ENCODE data around the gene PABPN1L.

PABPN1L gene

DNA sequence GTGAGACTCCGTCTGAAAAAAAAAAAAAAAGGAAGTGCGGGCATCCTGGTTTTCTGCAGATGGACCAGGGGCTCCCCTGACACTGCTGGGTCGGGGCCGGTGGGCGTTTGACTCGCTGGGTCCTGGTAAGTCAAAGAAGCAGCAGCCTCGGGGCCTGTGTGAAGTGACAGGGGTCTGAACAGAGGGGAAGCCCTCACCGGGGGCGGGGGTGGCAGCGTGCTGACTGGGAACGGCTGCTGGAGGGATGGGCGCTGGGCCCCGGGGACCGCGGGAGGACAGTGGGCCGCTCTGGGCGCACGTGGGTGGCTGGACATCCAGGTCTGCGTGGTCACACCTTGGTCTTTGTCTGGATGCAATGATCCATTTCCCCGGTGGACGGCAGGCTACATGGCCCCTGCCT is 17.9 kb downstream of the PABPN1L start:
- DNase-seq (ENCODE audit: low spot score), result no peak

DNA sequence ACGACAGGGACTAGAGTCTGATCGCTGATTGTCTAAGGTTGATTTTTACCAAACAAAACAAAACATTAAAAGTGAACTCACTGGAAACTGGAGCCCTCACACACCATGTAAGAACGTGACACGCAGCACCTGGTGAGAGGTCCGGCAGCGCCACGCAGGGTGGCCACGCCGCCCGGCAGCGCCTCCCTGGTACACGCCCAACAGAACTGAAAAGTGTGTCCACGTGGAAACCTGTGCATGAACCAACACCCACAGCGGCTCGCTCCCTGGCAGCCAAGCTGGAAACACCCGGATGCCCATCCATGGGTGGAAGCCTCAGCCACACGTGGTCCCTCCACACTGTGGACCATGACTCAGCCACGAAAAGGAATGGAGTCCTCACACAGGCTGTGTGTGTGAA is 18.8 kb downstream of the PABPN1L start:
- no peak for DNase-seq (ENCODE audit: low spot score)

DNA sequence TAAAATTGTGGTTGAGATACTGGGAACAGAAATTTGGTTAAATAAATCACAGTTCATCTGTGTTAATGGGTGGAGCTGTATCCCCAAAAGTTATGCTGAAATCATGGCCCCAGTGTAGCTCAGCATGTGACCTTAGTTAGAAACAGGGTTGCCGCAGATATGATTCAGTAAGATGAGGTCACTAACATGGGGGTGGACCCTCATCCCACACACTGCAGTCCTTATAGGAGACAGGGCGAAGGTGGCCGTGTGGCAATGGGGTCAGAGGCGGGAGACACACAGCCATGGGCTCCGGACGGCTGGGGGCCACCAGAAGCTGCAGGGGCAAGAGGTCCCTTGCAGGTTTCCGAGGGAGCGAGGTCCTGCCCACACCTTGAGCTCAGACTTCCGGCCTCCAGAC is 20.4 kb downstream of the PABPN1L start:
- no peak for DNase-seq (ENCODE audit: low spot score)

GRCh38 chr16:88844419-88845036 is 21.9 kb downstream of the PABPN1L start:
- DNase-seq (ENCODE audit: low spot score), result no peak

DNA sequence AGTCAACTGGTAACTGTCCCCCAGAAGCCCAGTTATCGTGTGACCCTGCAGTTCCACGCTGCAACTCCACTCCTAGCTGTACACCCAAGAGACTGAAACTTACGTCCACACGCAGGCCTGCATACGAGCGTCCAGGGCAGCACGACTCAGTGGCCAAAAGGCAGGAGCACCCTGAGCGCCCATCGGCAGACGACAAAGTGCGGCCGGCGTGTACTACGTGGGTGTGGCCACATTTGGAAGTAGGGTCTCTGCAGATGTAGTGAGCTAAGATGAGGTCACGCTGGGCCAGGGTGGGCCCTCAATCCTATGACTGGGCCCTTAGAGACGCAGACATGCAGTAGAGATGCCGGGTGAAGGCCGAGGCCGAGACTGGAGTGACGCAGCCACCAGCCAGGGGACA is 23.2 kb downstream of the PABPN1L start:
- DNase-seq (ENCODE audit: low spot score), result no peak

DNA sequence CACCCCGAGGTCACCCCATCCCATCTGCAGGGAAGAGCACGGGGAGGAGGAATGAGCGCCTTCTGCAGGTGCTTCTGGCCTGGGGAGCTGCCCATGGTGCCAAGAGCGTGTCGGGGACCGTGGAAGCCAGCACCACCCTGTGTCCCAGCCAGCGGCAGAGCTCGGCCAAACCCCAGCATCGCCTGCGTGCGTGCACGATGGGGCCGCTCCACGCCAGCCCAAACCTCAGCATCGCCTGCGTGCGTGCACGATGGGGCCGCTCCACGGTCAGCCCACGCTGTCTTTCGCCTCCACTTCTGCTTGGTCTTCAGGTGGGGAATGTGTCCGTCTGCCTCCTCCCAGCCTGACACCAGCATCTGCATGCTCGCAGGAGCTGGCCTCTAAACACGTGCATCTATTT is 23.7 kb downstream of the PABPN1L start:
- DNase-seq (ENCODE audit: low spot score), result no peak

GRCh38 chr16:88842308-88842756 is 24.1 kb downstream of the PABPN1L start:
- DNase-seq (ENCODE audit: low spot score), result no peak

DNA sequence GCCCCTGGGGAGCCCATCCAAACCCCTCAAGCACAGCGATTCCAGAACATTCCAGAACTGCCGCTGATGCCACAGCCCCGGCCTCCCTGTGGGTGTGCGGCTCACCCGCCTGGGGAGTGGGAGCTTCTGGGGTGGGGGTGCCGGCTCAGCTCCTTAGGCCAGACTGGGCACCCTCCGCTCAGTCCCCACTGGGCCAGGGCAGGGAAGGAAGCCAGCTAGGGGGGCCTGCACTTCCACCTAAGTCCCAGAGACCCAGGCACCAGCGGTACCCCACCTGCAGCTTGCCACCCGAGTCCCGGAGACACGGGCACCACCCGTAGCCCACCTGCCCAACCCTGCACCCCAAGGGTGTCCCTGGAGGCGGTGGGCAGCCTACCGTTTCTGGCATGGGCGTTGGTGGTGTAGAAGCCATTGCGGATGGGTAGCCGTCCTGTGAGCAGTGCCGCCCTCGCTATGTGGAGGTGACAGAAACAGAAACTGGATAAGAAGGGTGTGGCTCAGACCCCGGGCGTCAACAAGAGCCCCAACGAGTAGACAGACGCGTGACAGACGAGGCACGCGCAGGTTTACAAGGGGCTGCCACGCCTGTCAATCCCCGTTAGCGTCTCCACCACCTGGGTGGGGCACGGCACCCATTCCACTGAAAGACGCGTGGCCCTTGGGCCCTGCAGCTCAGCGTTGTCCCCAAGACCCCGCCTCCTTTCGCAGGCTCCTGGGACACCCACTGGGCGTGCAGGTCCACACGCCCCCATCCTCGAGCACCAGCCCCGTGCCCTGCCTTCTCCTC is 24.7 kb downstream of the PABPN1L start:
- DNase-seq (ENCODE audit: low spot score), result no peak

DNA sequence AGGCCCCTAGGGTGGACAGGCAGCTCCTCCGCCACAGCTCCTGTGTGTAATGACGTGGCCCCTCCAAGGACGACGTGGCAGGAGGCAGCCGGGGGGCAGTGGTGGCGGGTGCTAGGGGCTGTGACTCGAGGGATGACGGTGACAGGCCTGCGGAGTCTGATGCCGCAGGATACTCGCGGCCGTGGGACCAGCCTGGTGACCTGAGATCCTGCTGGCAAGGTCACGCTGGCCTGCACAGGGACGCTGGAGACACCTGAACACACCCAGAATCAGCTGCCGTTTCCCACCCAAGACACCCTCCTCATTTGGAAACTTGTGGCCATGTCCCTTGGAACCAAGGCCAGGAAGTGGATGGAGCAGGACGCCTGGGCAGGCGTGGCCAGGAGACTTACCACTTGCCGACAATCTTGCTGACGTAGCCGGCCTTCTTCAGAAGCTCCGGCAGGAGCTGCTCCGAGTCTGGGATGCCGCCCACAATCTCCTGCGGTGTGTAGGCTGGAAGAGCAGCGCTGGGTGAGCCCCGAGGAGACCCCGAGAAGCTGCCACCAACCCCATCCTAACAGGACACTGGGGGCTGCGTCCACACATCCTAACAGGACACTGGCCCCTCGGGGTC is 25.8 kb downstream of the PABPN1L start:
- no peak for DNase-seq (ENCODE audit: low spot score)

DNA sequence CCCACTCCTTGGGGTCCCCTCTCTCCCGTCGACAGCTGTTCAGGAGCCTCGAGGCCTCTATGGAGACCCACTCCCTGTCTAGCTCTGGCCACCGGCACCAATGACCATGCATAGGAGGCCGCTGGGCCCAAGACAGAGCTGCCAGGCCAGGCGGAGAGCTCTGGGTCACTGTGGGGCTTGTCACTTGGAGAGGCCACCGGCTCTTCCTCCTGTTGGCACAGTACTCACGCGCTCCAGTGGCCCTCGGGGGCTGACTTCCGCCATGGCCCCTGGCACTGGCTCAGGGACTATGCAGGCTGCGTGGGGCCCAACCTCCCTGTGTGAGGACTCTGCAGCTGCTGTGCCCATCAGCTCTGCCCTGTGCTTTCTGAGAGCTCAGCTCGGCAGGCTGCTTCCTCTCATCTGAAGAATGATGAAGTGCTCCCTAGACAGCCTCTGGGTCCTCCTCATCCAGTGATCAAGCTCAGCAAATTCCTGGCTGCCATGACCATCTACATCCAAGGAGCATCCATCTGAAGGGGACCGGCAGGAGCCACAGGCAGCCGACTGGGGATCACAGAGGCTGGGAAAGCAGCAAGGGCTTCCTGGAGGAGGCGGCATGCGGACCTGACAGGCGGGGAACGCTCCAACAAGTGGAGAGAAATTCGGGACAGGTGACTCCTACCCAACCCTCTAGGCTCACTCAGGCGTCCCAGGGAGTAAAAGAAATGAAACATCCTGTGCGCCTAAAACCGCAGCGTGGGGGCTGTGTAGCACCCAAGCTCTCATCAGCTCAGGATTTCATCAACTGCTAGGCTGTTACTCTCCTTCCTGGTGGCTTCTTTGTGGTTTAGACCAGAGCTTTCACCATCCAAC is 26.5 kb downstream of the PABPN1L start:
- no peak for DNase-seq (ENCODE audit: low spot score)

DNA sequence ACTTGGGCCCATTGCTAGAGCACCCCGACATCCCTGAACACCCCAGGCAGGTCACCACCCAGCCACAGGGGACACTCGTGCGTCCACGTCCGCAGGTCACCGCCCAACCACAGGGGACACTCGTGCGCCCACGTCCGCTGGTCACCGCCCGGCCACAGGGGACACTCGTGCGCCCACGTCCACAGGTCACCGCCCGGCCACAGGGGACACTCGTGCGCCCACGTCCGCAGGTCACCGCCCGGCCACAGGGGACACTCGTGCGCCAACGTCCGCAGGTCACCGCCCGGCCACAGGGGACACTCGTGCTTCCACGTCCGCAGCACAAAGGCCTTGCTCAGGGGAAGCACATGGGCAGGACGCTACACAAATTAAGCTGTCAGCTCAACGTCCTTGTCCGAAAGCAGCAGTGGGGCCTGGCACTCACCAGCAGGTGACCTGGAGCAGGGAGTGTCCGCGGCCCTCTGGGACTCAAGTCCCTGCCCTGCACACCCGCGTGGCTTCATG is 27.4 kb downstream of the PABPN1L start:
- DNase-seq (ENCODE audit: low spot score), result no peak

DNA sequence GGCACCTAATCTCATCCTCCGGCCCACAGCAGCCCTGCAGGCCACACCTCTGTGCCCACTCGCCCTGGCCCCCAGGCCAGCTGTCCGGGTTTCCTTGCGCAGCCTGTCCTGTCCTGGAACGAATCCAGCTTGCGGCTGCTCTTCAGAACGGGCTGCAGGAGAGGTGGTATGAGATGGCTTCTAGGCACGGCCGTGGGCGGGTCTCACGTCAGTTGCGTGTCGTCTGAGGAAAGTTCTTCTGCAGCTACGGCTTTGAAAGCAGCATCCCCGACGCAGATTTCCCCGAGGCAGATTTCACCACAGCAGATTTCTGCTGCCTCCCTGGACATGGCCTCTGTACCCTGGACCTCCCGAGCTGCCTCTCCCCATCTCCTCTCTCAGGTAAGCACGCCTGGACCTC is 27.9 kb downstream of the PABPN1L start:
- DNase-seq (ENCODE audit: low spot score), result no peak

GRCh38 chr16:88837806-88838205 is 28.7 kb downstream of the PABPN1L start:
- no peak for DNase-seq (ENCODE audit: low spot score)

GRCh38 chr16:88836791-88837190 is 29.7 kb downstream of the PABPN1L start:
- no peak for DNase-seq (ENCODE audit: low spot score)

- DNase-seq (ENCODE audit: low spot score), result no peak
These were observed 30.6 kb downstream of the PABPN1L start for GRCh38 chr16:88835818-88836217.

DNA sequence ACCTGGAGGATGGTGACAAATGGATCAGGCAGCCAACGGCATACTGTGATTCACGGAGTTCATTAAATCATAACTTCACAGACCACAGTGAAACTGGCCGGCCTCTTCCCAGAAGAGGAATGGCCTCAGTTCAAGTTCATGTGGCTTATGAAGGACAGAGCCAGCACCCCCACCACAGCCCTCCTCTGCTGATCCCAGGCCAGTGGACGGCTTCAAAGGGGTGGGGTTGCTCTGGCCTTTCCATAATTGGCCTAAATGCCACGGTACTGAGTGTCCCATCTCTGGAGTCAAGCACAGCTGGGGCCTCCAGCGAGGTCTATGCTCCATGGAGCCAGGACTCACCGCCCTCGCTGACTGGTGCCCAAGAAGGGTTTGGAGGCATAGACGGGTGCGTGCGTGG is 31.1 kb downstream of the PABPN1L start:
- no peak for DNase-seq (ENCODE audit: low spot score)

- DNase-seq (ENCODE audit: low spot score), result no peak
These were observed 31.8 kb downstream of the PABPN1L start for GRCh38 chr16:88834670-88835069.

DNA sequence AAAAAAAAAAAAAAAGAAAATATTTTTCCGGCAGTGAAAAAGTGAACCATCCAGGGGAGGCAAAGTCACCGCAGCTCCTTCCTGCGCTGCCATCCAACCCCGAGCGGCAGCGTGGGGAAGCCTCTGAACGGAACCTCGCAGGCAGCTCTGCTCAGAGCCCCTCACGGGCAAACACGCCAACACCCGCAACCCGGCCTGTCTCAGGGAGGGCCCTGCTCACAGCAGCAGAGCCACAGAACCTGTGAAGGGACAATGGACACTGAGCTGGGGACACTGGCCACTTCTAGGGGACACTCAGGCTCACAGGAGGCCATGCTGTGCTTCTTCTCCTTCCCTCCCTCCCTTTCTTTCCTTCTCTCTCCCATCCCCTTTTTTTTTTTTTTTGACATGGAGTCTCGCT is 33.4 kb downstream of the PABPN1L start:
- no peak for DNase-seq (ENCODE audit: low spot score)

- DNase-seq (ENCODE audit: low spot score), result no peak
These were observed 34.6 kb downstream of the PABPN1L start for GRCh38 chr16:88831838-88832237.

DNA sequence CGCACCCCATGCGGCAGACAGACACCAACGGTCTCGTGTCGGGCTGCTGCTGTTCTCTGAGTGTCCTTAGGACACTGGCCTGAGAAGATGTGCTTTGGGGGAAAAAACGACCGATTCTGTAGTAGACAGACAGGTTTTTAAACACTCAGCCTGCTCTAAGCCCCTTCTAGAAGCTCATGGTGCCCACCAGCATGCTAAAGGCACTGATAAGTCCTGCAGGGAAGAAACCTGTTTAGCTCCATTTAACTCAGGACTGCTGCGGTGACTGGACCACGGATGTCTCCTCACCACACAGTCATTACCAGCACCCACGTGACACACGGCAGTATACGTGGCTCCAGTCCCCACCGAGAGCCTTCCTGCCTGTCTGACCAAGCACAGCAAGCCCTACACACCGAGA is 35.7 kb downstream of the PABPN1L start:
- no peak for DNase-seq (ENCODE audit: low spot score)

DNA sequence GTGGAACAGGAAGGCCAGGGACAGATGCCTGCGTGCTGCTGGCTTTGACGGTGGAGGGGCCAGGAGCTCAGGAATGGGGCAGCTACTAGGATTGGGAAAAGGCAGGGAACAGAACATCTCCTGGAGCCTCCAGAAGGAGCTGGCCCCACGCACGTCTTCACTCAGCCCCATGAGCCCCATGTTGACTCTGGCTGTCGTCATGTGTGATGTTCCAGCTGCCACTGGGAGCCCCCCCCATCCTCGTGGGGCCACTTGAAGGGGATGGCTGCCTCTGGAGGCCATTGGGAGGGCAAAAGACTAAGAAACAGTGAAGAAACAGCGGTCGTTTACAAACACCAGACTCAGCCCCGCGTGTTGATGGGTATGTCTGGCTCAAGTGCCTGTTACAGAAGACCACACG is 36.2 kb downstream of the PABPN1L start:
- no peak for DNase-seq (ENCODE audit: low spot score)

GRCh38 chr16:88828711-88829110 is 37.7 kb downstream of the PABPN1L start:
- DNase-seq (ENCODE audit: low spot score), result no peak
